Measurements from ENCODE around the gene PSD. TPM values are rescaled to one million over a fixed set of nuclear protein-coding genes. Genes with fewer than 3 reads are reported as not detected.
A peak's percentile ranks its signal among the peaks of the same experiment; 100 is the strongest.

The PSD gene
- total RNA-seq, 4 donors from 2014 or later, result 0.56 to 4.5 (median 2.1) TPM

DNA sequence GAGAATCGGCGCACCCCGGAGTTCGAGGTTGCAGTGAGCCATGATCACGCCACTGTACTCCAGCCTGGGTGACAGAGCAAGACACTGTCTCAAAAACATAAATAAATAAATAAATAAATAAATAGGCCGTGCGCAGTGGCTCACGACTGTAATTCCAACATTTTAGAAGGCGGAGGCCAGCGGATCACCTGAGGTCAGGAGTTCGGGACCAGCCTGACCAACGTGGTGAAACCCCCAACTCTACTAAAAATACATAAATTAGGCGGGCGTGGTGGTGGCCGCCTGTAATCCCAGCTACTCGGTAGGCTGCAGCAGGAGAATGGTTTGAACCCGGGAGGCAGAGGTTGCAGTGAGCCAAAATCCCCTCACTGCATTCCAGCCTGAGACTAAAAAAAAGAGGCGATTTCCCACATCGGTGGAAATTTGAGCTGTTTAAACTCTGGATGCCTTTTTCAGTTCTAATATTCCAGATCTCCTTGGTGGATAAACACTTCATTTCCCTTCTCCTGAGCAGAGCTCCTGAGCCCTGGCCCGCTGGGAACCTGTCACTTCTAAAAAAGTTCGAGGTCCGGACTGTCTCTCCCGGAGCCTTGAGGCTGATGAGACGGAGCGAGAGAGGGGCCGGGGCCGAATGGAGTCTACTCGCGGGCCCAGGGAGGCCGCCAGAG is 25.0 kb downstream of the PSD start:
- intact Hi-C loops (cut with DNase I; ENCODE audit: low total_unique reads), result loop anchor here (10.0 kb wide), 1 partner anchor 191 kb away; no protein-coding TSS in a partner anchor
- WGBS, 2 donors, result 29 to 32% methylated on average over 28 to 30 of the region's 30 CpGs
- peak overlapping the region; percentile 63 for H3K4me3 ChIP-seq (ENCODE audit: low read depth, poor library complexity, severe bottlenecking)
- TF ChIP-seq CTCF (IDR thresholded peaks at IDR 0.05) (no peak), POLR2A (IDR thresholded peaks at IDR 0.05) (no peak)
- DNase-seq (ENCODE audit: low spot score in 2 of 2), result no peak

- intact Hi-C loops (cut with DNase I; ENCODE audit: low total_unique reads), result loop anchor here (10.0 kb wide), 1 partner anchor 192 kb away; no protein-coding TSS in a partner anchor
- no peak for DNase-seq (ENCODE audit: low spot score in 2 of 2)
- H3K4me3 ChIP-seq (ENCODE audit: low read depth, poor library complexity, severe bottlenecking), result no peak overlapping the region
- 80 to 85% methylated on average over 5 of the region's 5 CpGs for WGBS, 2 donors
- TF ChIP-seq CTCF (IDR thresholded peaks at IDR 0.05) (no peak), POLR2A (IDR thresholded peaks at IDR 0.05) (no peak)
These were observed 26.3 kb downstream of the PSD start for GRCh38 chr10:102392306-102392705.

DNA sequence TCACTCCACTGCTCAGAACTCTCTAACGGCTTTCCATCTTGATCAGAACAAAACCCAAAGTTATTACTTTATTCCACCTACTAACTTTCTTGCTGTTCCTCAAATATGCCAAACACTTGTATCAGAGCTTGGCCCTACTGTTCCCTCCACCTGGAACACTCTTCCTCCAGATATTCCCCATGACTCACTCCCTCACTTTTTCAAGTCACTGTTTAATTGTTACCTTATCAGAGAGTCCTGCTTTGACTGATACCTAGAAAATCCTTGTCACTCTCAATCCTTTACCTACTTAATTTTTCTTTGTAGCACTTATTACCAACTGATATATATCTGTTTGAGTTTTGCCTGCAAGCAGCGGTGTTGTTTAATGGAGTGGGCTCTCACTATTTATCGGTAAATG is 28.7 kb downstream of the PSD start:
- intact Hi-C loops (cut with DNase I; ENCODE audit: low total_unique reads), result loop anchor here (10.0 kb wide), 1 partner anchor 195 kb away; no protein-coding TSS in a partner anchor
- WGBS, 2 donors, result 85 to 93% methylated on average over 3 of the region's 3 CpGs
- TF ChIP-seq POLR2A (IDR thresholded peaks at IDR 0.05) (no peak), CTCF (IDR thresholded peaks at IDR 0.05) (no peak)
- DNase-seq (ENCODE audit: low spot score in 2 of 2), result no peak
- no peak overlapping the region for H3K4me3 ChIP-seq (ENCODE audit: low read depth, poor library complexity, severe bottlenecking)

DNA sequence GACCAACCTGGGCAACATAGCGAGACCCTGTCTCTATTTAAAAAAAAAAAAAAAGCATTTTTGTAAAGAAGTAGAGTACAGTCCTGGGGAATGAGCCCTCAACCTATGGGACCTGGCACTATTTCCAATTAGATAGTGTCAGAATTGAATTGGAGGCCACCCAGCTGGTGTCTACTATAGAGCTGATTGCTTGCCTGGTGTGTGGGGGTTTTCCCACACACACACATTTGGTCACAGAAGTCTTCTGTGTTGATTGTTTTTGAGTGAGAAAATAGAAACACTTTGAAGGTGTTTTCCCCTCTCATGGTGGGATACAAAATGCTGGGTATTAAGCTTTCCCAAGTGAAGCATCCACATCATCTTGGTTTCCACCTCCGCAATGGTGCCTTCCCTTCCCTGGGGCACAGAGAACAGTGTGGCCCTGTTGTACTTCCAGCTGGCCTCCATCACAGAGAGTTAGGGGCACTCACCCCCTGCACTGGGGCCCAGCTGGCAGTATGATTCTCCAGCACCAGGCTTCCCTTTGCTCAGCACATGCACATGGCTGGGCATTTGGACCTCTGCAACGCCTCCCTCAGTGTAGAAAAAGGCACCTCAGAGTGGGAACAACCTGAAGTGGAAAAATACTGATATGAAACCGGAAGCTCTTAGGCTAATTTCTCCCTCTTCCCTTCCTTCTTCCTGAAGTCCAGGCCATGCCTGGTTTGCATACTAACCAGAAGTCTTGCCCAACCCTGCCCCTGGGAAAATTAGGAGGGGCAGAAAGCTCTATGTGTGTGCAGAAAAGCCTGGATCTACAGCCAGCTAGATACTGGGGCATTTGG is 33.8 kb downstream of the PSD start:
- WGBS, 2 donors, result 53 to 58% methylated on average over 4 of the region's 4 CpGs

DNA sequence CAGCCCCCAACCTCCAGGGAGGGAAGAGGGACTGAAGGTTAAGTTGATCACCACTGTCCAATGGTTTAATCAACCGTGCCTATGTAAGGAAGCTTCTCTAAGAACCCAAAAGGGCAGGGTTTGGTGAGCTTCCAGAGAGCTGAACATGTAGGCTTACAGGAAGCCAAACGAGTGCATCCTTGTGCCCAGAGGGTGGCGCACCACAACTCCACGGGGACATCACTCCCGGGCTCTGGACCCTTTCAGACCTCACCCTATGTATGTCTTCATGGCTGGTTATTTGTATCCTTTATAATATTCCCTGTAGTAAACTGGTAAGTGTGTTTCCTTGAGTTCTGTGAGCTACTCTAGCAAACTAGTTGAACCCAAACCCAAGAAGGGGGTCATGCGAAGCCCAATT is 34.5 kb downstream of the PSD start:
- WGBS, 2 donors, result 38 to 47% methylated on average over 6 of the region's 6 CpGs
- intact Hi-C loops (cut with DNase I; ENCODE audit: low total_unique reads), result no loop called here
- no peak for DNase-seq (ENCODE audit: low spot score in 2 of 2)
- no peak overlapping the region for H3K4me3 ChIP-seq (ENCODE audit: low read depth, poor library complexity, severe bottlenecking)
- no peak for TF ChIP-seq POLR2A (IDR thresholded peaks at IDR 0.05)
- no peak for TF ChIP-seq CTCF (IDR thresholded peaks at IDR 0.05)

More for the DNA sequence above, 33.8 kb downstream of the PSD start:
- H3K4me3 ChIP-seq (ENCODE audit: low read depth, poor library complexity, severe bottlenecking), result no peak overlapping the region
- intact Hi-C loops (cut with DNase I; ENCODE audit: low total_unique reads), result no loop called here
- DNase-seq (ENCODE audit: low spot score in 2 of 2), result no peak
- no peak for TF ChIP-seq POLR2A (IDR thresholded peaks at IDR 0.05)
- no peak for TF ChIP-seq CTCF (IDR thresholded peaks at IDR 0.05)
